GM21526 (cell line): ENCODE results near the gene RBM6.
"Not testable (repeated sequence)": the region's sequence is repeated elsewhere in the genome, so short reads cannot be mapped to it uniquely, and the experiment has no call there.

Experiments used
- ATAC-seq: cut with Tn5 transposase; IDR thresholded peaks from one replicate; pipeline ENCODE4 v1.9.1; 2021; ENCODE audit warnings: moderate library complexity; ENCODE audit not compliant: unreplicated experiment, low FRiP score

RBM6 gene

GRCh38 chr3:49939858-49940666 lies at the start of gene RBM6:
Gene RBM6, plus strand, starts transcription at chr3:49940150. Its CDS starts 22,492 bp downstream, at chr3:49962642.
- peak; percentile 83 for ATAC-seq

GRCh38 chr3:49895791-49896190 lies 44.2 kb upstream of the RBM6 start:
- ATAC-seq: no peak

GRCh38 chr3:49896345-49896744 lies 43.6 kb upstream of the RBM6 start:
- no peak for ATAC-seq

- no peak for ATAC-seq
Observed at GRCh38 chr3:49898991-49899390, 41.0 kb upstream of the RBM6 start.

- no peak for ATAC-seq
Observed at GRCh38 chr3:49899815-49900214, 40.1 kb upstream of the RBM6 start.

- no peak for ATAC-seq
Observed at GRCh38 chr3:49900491-49901153, 39.3 kb upstream of the RBM6 start.

GRCh38 chr3:49901366-49902339 lies 38.3 kb upstream of the RBM6 start:
- no peak for ATAC-seq

GRCh38 chr3:49902511-49903345 lies 37.2 kb upstream of the RBM6 start:
- ATAC-seq: no peak

- ATAC-seq: peak; percentile 61
Observed at GRCh38 chr3:49903451-49904424, 36.2 kb upstream of the RBM6 start, which contains the start of gene MST1R. Gene MST1R, minus strand, starts transcription at chr3:49903873. Its CDS starts 264 bp downstream, at chr3:49903609.

GRCh38 chr3:49904448-49904847 lies 35.5 kb upstream of the RBM6 start:
- not testable (repeated sequence) for ATAC-seq

GRCh38 chr3:49906073-49906743 lies 33.7 kb upstream of the RBM6 start:
- peak; percentile 37 for ATAC-seq

- ATAC-seq: no peak
Observed at GRCh38 chr3:49908373-49909199, 31.4 kb upstream of the RBM6 start.

GRCh38 chr3:49910409-49911123 lies 29.4 kb upstream of the RBM6 start:
- ATAC-seq: no peak

- ATAC-seq: no peak
Observed at GRCh38 chr3:49911124-49911420, 28.9 kb upstream of the RBM6 start.

GRCh38 chr3:49911611-49912010 lies 28.3 kb upstream of the RBM6 start:
- no peak for ATAC-seq

GRCh38 chr3:49912881-49913281 lies 27.1 kb upstream of the RBM6 start:
- ATAC-seq: no peak

GRCh38 chr3:49914906-49915305 lies 25.0 kb upstream of the RBM6 start:
- no peak for ATAC-seq
